K562 (cell line): ENCODE measurements around the gene KRTCAP2. TPM values are rescaled to one million over a fixed set of nuclear protein-coding genes. Genes with fewer than 3 reads are reported as not detected.

ENCODE experiments used
- ARNT ChIP-seq, 2 experiments: fragments of 450-650 bp; IDR thresholded peaks; 2 replicates each; pipeline ENCODE4 v1.6.1; 2016; ENCODE audit warnings: mild to moderate bottlenecking in 1 of 2
- CBX1 ChIP-seq: sonication (generic); IDR thresholded peaks from 2 replicates; pipeline ENCODE4 v1.6.1; 2016; ENCODE audit warnings: antibody characterized with exemption, low read depth, mild to moderate bottlenecking
- HNRNPLL ChIP-seq: fragments of 200-400 bp; formaldehyde crosslinking; IDR thresholded peaks from 2 replicates; pipeline ENCODE4 v1.6.1; 2017; ENCODE audit warnings: low read length, low read depth, mild to moderate bottlenecking; ENCODE audit not compliant: poor library complexity, severe bottlenecking
- MYNN ChIP-seq, 2 experiments: sonication (generic); formaldehyde crosslinking in 1 of 2; IDR thresholded peaks; 2 replicates each; pipeline versions ENCODE4 v1.5.0 to v1.6.1; 2016 to 2020; ENCODE audit warnings: antibody characterized with exemption in 1 of 2, missing genetic modification reagents in 1 of 2
- NR2C2 ChIP-seq, 2 experiments: fragments of 200-800 bp in 1 of 2; sonication (Bioruptor generic) in 1 of 2; sonication (generic) in 1 of 2; formaldehyde crosslinking in 1 of 2; IDR thresholded peaks; 2 replicates each; pipeline versions ENCODE4 v1.6.1 to v1.8.0; 2016 to 2022; ENCODE audit warnings: mild to moderate bottlenecking in 1 of 2, missing compliant biosample characterization in 1 of 2, missing genetic modification characterization in 1 of 2, missing genetic modification reagents in 1 of 2
- PML ChIP-seq: IDR thresholded peaks from 2 replicates; pipeline ENCODE4 v1.6.1; 2012; ENCODE audit warnings: low read length, inconsistent platforms
- POLR2AphosphoS5 ChIP-seq: IDR thresholded peaks from 2 replicates; pipeline ENCODE4 v1.6.1; 2011; ENCODE audit warnings: mild to moderate bottlenecking, low read depth, low read length, moderate library complexity; ENCODE audit not compliant: control insufficient read depth, insufficient read depth
- RBBP5 ChIP-seq: fragments of 200-600 bp; sonication (generic); IDR thresholded peaks from 2 replicates; pipeline ENCODE4 v1.6.1; 2012; ENCODE audit warnings: borderline replicate concordance, mild to moderate bottlenecking, low read length, control low read depth, inconsistent platforms; ENCODE audit not compliant: insufficient read depth, poor library complexity, severe bottlenecking
- SIN3A ChIP-seq, 2 experiments: fragments of 150-350 bp in 1 of 2; IDR thresholded peaks; 2 replicates each; pipeline ENCODE4 v1.6.1; 2011 to 2016; ENCODE audit warnings: borderline replicate concordance in 2 of 2, low read depth in 2 of 2, low read length in 2 of 2, mild to moderate bottlenecking in 2 of 2, moderate library complexity in 2 of 2; ENCODE audit not compliant: control insufficient read depth in 1 of 2
- TFAM ChIP-seq: fragments of 250-450 bp; sonication (Bioruptor Pico); conservative IDR thresholded peaks from 2 replicates; pipeline ENCODE4 v1.5.0; 2021; ENCODE audit warnings: mild to moderate bottlenecking, moderate library complexity
- TSHZ1 ChIP-seq: fragments of 250-450 bp; sonication (Bioruptor Pico); IDR thresholded peaks from 2 replicates; pipeline ENCODE4 v1.4.0; 2020; ENCODE audit warnings: mild to moderate bottlenecking, moderate library complexity
- ZNF583 ChIP-seq: fragments of 250-450 bp; sonication (Bioruptor Pico); IDR thresholded peaks from 2 replicates; pipeline ENCODE4 v1.4.0; 2020
- ZNF764 ChIP-seq: fragments of 250-450 bp; sonication (Bioruptor Pico); IDR thresholded peaks from 2 replicates; pipeline ENCODE4 v1.4.0; 2020; ENCODE audit warnings: low read depth, mild to moderate bottlenecking, moderate library complexity
- polyA plus RNA-seq, 8 experiments: library from polyadenylated mRNA; depleted of rRNA in 4 of 8; stranded (reverse) in 5 of 8; unstranded in 3 of 8; fragments of >200 nt; fragmentation: Nextera tagmentation in 2 of 8; fragmentation: Illumina TruSeq in 1 of 8; extraction: Ambion mirVana in 2 of 8; extraction: Trizol in 1 of 8; gene quantifications; 2 replicates each; pipeline versions ENCODE4 v1.2.1 to v1.2.3, GENCODE V29; 2011 to 2014; ENCODE audit warnings: inconsistent platforms in 1 of 8, missing spikeins in 1 of 8
- total RNA-seq, 7 experiments: library from RNA; depleted of rRNA in 6 of 7; stranded (reverse); fragments of >200 nt in 6 of 7; fragmentation: Illumina TruSeq in 2 of 7; extraction: Trizol in 2 of 7; gene quantifications; 2 replicates each; pipeline versions ENCODE4 v1.2.1 to v1.2.3, GENCODE V29; 2011 to 2021; ENCODE audit warnings: low replicate concordance in 1 of 7
- TF ChIP-seq, protein P1 (sequence below): fragments of 450-650 bp; IDR thresholded peaks from 2 replicates; pipeline ENCODE4 v1.6.1; 2017; ENCODE audit warnings: antibody characterized with exemption, mild to moderate bottlenecking
- TF ChIP-seq, protein P2 (sequence below): fragments of 250-450 bp; sonication (Bioruptor Pico); IDR thresholded peaks from 2 replicates; pipeline ENCODE4 v1.5.0; 2021; ENCODE audit warnings: mild to moderate bottlenecking, borderline replicate concordance

The KRTCAP2 gene
- total and polyA plus RNA-seq, 9 of the 15 experiments (the other 6 are each of a cell fraction or from before 2014, with no cell fraction given): 126 to 436 (median 244) TPM

GRCh38 chr1:155135415-155136028 lies 37.6 kb downstream of the KRTCAP2 start, which contains the start of gene SLC50A1 (continued):
- peak; percentile 75; the same call in 1 of the 2 replicates for TF ChIP-seq PML
- peak; percentile 97 for TF ChIP-seq HNRNPLL
- peak; percentile 20; the same call in 1 of the 2 replicates for TF ChIP-seq ZNF583 (CRISPR knock-in tag)
- TF ChIP-seq TFAM (CRISPR knock-in tag): no peak
- TF ChIP-seq POLR2AphosphoS5: peak; percentile 84
- TF ChIP-seq, protein P1, sequence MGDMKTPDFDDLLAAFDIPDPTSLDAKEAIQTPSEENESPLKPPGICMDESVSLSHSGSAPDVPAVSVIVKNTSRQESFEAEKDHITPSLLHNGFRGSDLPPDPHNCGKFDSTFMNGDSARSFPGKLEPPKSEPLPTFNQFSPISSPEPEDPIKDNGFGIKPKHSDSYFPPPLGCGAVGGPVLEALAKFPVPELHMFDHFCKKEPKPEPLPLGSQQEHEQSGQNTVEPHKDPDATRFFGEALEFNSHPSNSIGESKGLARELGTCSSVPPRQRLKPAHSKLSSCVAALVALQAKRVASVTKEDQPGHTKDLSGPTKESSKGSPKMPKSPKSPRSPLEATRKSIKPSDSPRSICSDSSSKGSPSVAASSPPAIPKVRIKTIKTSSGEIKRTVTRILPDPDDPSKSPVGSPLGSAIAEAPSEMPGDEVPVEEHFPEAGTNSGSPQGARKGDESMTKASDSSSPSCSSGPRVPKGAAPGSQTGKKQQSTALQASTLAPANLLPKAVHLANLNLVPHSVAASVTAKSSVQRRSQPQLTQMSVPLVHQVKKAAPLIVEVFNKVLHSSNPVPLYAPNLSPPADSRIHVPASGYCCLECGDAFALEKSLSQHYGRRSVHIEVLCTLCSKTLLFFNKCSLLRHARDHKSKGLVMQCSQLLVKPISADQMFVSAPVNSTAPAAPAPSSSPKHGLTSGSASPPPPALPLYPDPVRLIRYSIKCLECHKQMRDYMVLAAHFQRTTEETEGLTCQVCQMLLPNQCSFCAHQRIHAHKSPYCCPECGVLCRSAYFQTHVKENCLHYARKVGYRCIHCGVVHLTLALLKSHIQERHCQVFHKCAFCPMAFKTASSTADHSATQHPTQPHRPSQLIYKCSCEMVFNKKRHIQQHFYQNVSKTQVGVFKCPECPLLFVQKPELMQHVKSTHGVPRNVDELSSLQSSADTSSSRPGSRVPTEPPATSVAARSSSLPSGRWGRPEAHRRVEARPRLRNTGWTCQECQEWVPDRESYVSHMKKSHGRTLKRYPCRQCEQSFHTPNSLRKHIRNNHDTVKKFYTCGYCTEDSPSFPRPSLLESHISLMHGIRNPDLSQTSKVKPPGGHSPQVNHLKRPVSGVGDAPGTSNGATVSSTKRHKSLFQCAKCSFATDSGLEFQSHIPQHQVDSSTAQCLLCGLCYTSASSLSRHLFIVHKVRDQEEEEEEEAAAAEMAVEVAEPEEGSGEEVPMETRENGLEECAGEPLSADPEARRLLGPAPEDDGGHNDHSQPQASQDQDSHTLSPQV: peak; percentile 64
- peak in 1 of 2 experiments; percentile 66; a peak in 2 of 4 replicates for TF ChIP-seq SIN3A (IDR thresholded peaks at IDR 0.05; ENCODE audit: borderline replicate concordance in 2 of 2, control insufficient read depth in 1 of 2, low read depth in 2 of 2, low read length in 2 of 2)
- peak; percentile 41; the same call in 1 of the 2 replicates for TF ChIP-seq MYNN (IDR thresholded peaks at IDR 0.05)
- no peak for TF ChIP-seq MYNN (CRISPR knock-in tag; IDR thresholded peaks at IDR 0.05)
- peak; percentile 66 for TF ChIP-seq RBBP5
- peak in 1 of 2 experiments; percentile 69; a peak in 1 of 4 replicates for TF ChIP-seq ARNT (IDR thresholded peaks at IDR 0.05)
- no peak; the same call in 1 of the 2 replicates for TF ChIP-seq NR2C2 (CRISPR knock-in tag; IDR thresholded peaks at IDR 0.05)
- peak; percentile 93 for TF ChIP-seq NR2C2 (tag; IDR thresholded peaks at IDR 0.05)
- TF ChIP-seq CBX1: 0 out of 2 replicates have a peak, but pooled peaks have one; percentile 39
- peak; percentile 45; the same call in 1 of the 2 replicates for TF ChIP-seq TSHZ1
- peak; percentile 88 for TF ChIP-seq ZNF764 (CRISPR knock-in tag)
- TF ChIP-seq, protein P2, sequence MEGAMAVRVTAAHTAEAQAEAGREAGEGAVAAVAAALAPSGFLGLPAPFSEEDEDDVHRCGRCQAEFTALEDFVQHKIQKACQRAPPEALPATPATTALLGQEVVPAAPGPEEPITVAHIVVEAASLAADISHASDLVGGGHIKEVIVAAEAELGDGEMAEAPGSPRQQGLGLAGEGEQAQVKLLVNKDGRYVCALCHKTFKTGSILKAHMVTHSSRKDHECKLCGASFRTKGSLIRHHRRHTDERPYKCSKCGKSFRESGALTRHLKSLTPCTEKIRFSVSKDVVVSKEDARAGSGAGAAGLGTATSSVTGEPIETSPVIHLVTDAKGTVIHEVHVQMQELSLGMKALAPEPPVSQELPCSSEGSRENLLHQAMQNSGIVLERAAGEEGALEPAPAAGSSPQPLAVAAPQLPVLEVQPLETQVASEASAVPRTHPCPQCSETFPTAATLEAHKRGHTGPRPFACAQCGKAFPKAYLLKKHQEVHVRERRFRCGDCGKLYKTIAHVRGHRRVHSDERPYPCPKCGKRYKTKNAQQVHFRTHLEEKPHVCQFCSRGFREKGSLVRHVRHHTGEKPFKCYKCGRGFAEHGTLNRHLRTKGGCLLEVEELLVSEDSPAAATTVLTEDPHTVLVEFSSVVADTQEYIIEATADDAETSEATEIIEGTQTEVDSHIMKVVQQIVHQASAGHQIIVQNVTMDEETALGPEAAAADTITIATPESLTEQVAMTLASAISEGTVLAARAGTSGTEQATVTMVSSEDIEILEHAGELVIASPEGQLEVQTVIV: no peak
